ENCODE results near the gene NUDT16L1.

- TF ChIP-seq POLR2AphosphoS5 (IDR thresholded peaks at IDR 0.05; ENCODE audit: borderline replicate concordance, low read depth, low read length) (no peak), EZH2 (IDR thresholded peaks at IDR 0.05) (no peak), FOXP2 (optimal IDR thresholded peaks at IDR 0.05; ENCODE audit: control extremely low read depth, extremely low read length, insufficient read depth) (no peak)
These were observed 37.6 kb upstream of the NUDT16L1 start for GRCh38 chr16:4655801-4656200.
